HT-29 (cell line): Measurements from ENCODE around the gene SYT12. TPM values are rescaled to one million over a fixed set of nuclear protein-coding genes. Genes with fewer than 3 reads are reported as not detected.

Source experiments
- DNase-seq: peaks from one replicate; pipeline ENCODE4 v3.0.0-alpha.2; 2015; ENCODE audit warnings: low spot score
- total RNA-seq: library from RNA; depleted of rRNA; stranded (reverse); fragments of >200 nt; shearing (Covaris generic); gene quantifications from 2 replicates; pipeline ENCODE4 v1.2.3, GENCODE V29; 2014

SYT12 gene
- total RNA-seq, 1 experiment from 2014 or later: 1.7 TPM

GRCh38 chr11:67027943-67028542 lies 5.1 kb downstream of the SYT12 start:
- DNase-seq: no peak

GRCh38 chr11:67029146-67029545 lies 6.2 kb downstream of the SYT12 start:
- DNase-seq: no peak

GRCh38 chr11:67030976-67031375 lies 8.0 kb downstream of the SYT12 start:
- DNase-seq: no peak

GRCh38 chr11:67031791-67032561 lies 9.0 kb downstream of the SYT12 start:
- no peak for DNase-seq

- DNase-seq: no peak
These were observed 10.1 kb downstream of the SYT12 start for GRCh38 chr11:67032830-67033551.

- DNase-seq: no peak
These were observed 10.8 kb downstream of the SYT12 start for GRCh38 chr11:67033661-67034166.

- no peak for DNase-seq
These were observed 11.4 kb downstream of the SYT12 start for GRCh38 chr11:67034350-67034749.

- DNase-seq: no peak
These were observed 17.2 kb downstream of the SYT12 start for GRCh38 chr11:67040147-67040546.

- DNase-seq: no peak
These were observed 18.7 kb downstream of the SYT12 start for GRCh38 chr11:67041602-67042001.

- no peak for DNase-seq
These were observed 20.8 kb downstream of the SYT12 start for GRCh38 chr11:67043572-67044349.

GRCh38 chr11:67044496-67044895 lies 21.6 kb downstream of the SYT12 start:
- DNase-seq: no peak

- no peak for DNase-seq
These were observed 22.4 kb downstream of the SYT12 start for GRCh38 chr11:67045314-67045713.

- DNase-seq: no peak
These were observed 25.7 kb downstream of the SYT12 start for GRCh38 chr11:67048515-67049130.

- no peak for DNase-seq
These were observed 27.2 kb downstream of the SYT12 start for GRCh38 chr11:67050139-67050538.

- no peak for DNase-seq
These were observed 28.4 kb downstream of the SYT12 start for GRCh38 chr11:67051180-67051893.

GRCh38 chr11:67051945-67052488 lies 29.1 kb downstream of the SYT12 start:
- DNase-seq: no peak

- DNase-seq: no peak
These were observed 30.0 kb downstream of the SYT12 start for GRCh38 chr11:67052891-67053290.

- peak; percentile 87 for DNase-seq
These were observed 31.0 kb downstream of the SYT12 start for GRCh38 chr11:67053896-67054329.

GRCh38 chr11:67054346-67054835 lies 31.5 kb downstream of the SYT12 start:
- DNase-seq: no peak
